Upper lobe of left lung (tissue), 6 donors: ENCODE results near the gene GTSE1. TPM values are rescaled to one million over a fixed set of nuclear protein-coding genes. Genes with fewer than 3 reads are reported as not detected.
A peak's percentile ranks its signal among the peaks of the same experiment; 100 is the strongest.

Experiments
- ATAC-seq, 2 donors: fragments of 200-7000 bp; cut with Tn5 transposase; one replicate each; pipeline ENCODE4 v1.9.1; 2022; ENCODE audit warnings: mild to moderate bottlenecking in 2 of 2, moderate library complexity in 2 of 2; ENCODE audit not compliant: low FRiP score in 2 of 2
- DNase-seq, 2 donors: peaks; one replicate each; pipeline ENCODE4 v3.0.0-alpha.2; 2019 to 2020
- H3K27ac ChIP-seq, 4 donors: fragments of 200-600 bp; sonication (generic); one replicate each; pipeline ENCODE4 v1.5.1; 2016 to 2019
- H3K27me3 ChIP-seq, 4 donors: fragments of 200-600 bp; sonication (generic); one replicate each; pipeline ENCODE4 v1.5.1; 2017 to 2019
- H3K36me3 ChIP-seq, 4 donors: fragments of 200-600 bp; sonication (generic); one replicate each; pipeline ENCODE4 v1.5.1; 2016 to 2019
- H3K4me1 ChIP-seq, 4 donors: fragments of 200-600 bp; sonication (generic); one replicate each; pipeline ENCODE4 v1.5.1; 2018 to 2019
- H3K4me3 ChIP-seq, 4 donors: fragments of 200-600 bp; sonication (generic); one replicate each; pipeline ENCODE4 v1.5.1; 2017 to 2019; ENCODE audit warnings: mild to moderate bottlenecking in 2 of 4, moderate library complexity in 1 of 4
- H3K9me3 ChIP-seq, 4 donors: fragments of 200-600 bp; sonication (generic); one replicate each; pipeline ENCODE4 v1.5.1; 2018 to 2019
- EP300 ChIP-seq, 4 donors: sonication (generic); formaldehyde crosslinking; IDR thresholded peaks; one replicate each; pipeline ENCODE4 v1.5.1; 2017; ENCODE audit warnings: antibody characterized with exemption in 4 of 4, control low read depth in 2 of 4
- POLR2A ChIP-seq, 4 donors: fragments of 450-650 bp; IDR thresholded peaks; one replicate each; pipeline ENCODE4 v1.5.1; 2016 to 2017; ENCODE audit warnings: antibody characterized with exemption in 4 of 4, mild to moderate bottlenecking in 2 of 4
- POLR2AphosphoS5 ChIP-seq, 2 donors: sonication (generic); formaldehyde crosslinking; IDR thresholded peaks; one replicate each; pipeline ENCODE4 v1.5.1; 2017; ENCODE audit warnings: antibody characterized with exemption in 2 of 2
- WGBS, 2 donors: methylation state at CpG; one replicate each; pipeline ENCODE4 v1.1.5; 2017 to 2018; 5-methylcytosine and 5-hydroxymethylcytosine counted together
- total RNA-seq, 6 donors: library from RNA; depleted of rRNA in 4 of 6; stranded (reverse); fragments of >200 nt in 4 of 6; gene quantifications; one replicate each; pipeline versions ENCODE4 v1.1.0 to v1.2.1, GENCODE V29; 2016 to 2021
- TF ChIP-seq, protein P1 (sequence below), 6 experiments: fragments of 450-650 bp in 4 of 6; fragments of 200-600 bp in 2 of 6; sonication (generic) in 2 of 6; IDR thresholded peaks; one replicate each; pipeline ENCODE4 v1.5.1; 2016 to 2019; ENCODE audit warnings: antibody characterized with exemption in 6 of 6
- donor health status: DM: no; HTN: no; CAD: no; lungs with moderate emphysema.
- donor health status: DM: no; HTN: yes; CAD: no; lungs with severe emphysema.

Gene GTSE1
- total RNA-seq, 6 donors from 2014 or later: 0.30 to 4.4 (median 1.4) TPM; not detected in 1

DNA sequence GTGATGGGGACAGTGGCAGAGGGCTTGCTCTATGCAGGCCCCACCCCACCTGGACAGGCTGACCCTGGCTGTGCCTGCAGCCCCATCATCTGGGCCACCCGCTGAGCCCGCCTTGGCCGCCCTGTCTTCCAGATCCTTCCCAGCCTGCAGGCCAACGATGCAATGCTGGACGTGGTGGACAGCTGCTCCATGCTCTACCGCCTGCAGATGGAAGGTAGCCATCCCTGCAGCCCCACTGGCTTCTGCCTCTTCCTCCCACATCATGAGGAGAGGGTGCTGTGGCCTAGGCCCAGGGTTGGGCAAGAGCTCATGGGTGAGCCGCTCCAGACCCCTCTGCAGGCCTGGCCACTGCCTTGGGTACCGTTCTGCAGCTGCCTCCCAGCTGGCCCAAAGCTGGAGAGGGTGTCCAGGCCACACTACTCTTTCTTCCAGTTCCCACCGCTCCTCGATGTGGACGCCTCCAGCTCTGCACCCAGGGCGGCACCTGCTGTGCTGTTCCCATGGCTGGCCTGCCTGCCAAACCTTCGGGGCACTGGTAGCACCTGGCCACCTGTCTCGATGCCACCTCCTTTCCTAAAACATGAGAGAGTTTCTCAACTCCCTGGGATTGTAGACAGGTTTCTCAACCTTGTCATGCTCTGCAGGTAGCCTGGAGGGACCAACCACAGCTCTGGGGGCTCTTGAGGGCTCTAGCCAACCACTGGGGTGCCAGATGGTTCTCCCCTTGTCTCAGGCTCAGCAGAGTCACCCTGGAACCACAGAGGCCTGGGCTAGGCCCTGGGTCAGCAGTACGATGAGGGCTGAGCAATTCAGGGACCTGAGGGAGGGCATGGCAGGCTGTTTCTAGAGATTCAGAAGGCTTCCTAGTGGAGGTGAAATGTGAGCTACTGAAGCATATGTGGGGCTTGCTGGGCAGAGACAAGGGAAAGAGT is 9.5 kb upstream of the GTSE1 start:
- Histone ChIP-seq H3K4me3 (peak overlapping the region in 3 of 4 donors; percentile 19 to 40 (median 21)), H3K36me3 (peaks cover 6 to 91% (median 64%) of the 10 kb centered on the region in 4 donors), H3K27ac (peak overlapping the region; percentile 69 to 87 (median 76)), H3K27me3 (no peaks in the 10 kb centered on the region), H3K9me3 (no peaks in the 10 kb centered on the region), H3K4me1 (peaks cover 12 to 22% (median 18%) of the 10 kb centered on the region in 4 donors)
- TF ChIP-seq, protein P1, sequence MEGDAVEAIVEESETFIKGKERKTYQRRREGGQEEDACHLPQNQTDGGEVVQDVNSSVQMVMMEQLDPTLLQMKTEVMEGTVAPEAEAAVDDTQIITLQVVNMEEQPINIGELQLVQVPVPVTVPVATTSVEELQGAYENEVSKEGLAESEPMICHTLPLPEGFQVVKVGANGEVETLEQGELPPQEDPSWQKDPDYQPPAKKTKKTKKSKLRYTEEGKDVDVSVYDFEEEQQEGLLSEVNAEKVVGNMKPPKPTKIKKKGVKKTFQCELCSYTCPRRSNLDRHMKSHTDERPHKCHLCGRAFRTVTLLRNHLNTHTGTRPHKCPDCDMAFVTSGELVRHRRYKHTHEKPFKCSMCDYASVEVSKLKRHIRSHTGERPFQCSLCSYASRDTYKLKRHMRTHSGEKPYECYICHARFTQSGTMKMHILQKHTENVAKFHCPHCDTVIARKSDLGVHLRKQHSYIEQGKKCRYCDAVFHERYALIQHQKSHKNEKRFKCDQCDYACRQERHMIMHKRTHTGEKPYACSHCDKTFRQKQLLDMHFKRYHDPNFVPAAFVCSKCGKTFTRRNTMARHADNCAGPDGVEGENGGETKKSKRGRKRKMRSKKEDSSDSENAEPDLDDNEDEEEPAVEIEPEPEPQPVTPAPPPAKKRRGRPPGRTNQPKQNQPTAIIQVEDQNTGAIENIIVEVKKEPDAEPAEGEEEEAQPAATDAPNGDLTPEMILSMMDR (IDR thresholded peaks at IDR 0.05): no peak
- TF ChIP-seq POLR2A (IDR thresholded peaks at IDR 0.05) (no peak), EP300 (IDR thresholded peaks at IDR 0.05) (no peak), POLR2AphosphoS5 (IDR thresholded peaks at IDR 0.05) (no peak)
- ATAC-seq: no peak
- 85 to 93% methylated on average over 13 to 15 of the region's 15 CpGs for WGBS, 2 donors
- DNase-seq: no peak

DNA sequence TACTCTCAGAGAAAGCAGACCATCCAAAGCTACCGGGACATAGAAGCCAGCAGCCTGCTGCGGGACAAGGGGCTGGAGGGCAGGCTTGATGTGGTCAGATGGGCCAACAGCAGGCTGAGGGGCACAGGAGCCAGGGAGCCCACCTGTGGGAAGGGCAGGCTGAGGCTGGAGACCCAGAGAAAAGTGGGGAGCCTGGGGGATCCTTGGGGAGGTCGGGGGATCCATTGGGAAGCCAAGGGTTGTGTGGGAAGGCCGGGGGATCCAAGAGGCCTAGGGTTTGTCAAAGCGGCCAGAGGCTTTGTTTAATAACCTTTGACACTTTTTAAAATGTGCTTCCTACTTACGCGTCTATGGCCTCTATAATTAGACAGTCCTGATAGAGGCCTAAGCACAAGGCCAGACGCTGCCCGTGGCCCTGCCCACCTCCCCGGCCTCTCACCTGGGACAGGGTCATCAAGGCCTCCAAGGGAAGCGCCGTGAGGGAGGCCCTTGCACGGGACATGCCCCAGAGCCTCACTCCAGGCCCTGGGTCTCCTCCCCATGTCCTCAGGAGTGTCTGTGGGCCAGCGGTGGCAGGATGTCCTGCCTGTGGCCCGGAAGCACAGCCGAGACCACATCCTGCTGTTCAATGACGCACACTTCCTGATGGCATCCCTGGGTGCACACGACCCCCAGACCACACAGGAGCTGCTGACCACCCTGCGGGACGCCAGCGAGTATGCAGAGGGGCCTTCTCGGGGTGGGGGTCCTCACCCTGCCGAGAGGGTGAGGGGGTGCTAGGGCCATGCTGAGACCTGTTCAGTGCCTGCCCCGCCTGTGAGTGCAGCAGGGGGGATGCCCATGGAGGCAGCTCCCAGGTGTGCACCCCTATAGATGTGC is 8.6 kb upstream of the GTSE1 start:
- WGBS, 2 donors: 51 to 59% methylated on average over 13 to 21 of the region's 24 CpGs

DNA sequence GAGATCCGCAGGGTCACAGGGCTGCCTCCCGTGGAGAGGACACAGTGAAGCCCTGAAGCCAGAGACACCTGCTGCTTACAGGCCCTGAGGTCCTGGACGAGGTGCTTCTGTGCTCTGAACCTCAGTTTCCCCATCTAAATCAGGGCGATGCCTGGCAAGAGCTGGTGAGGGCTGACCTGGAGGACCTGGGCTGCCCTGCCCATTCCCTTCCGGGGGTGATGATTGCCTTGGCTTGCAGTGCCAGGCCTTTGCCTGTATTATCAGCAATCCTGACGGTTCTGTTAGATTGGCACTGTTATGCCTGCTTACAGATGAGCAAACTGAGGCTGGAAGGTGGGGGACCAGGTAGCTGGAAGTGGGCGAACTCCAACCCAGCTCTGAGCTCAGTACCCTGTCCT is 7.8 kb upstream of the GTSE1 start:
- Histone ChIP-seq H3K27ac (peak overlapping the region; percentile 69 to 87 (median 76)), H3K4me3 (no peak overlapping the region), H3K4me1 (peaks cover 14 to 23% (median 18%) of the 10 kb centered on the region in 4 donors), H3K9me3 (no peaks in the 10 kb centered on the region), H3K27me3 (no peaks in the 10 kb centered on the region), H3K36me3 (peaks cover 8 to 86% (median 58%) of the 10 kb centered on the region in 4 donors)
- no peak for TF ChIP-seq POLR2A (IDR thresholded peaks at IDR 0.05)
- no peak for TF ChIP-seq EP300 (IDR thresholded peaks at IDR 0.05)
- no peak for TF ChIP-seq POLR2AphosphoS5 (IDR thresholded peaks at IDR 0.05)
- TF ChIP-seq, protein P1 (IDR thresholded peaks at IDR 0.05): no peak
- 67 to 88% methylated on average over 1 to 7 of the region's 7 CpGs for WGBS, 2 donors
- ATAC-seq (no peak), DNase-seq (no peak)

More for the DNA sequence above, 8.6 kb upstream of the GTSE1 start:
- peaks cover 12 to 22% (median 18%) of the 10 kb centered on the region in 4 donors for H3K4me1 ChIP-seq
- ATAC-seq (peak; percentile 57 to 75), DNase-seq (peak; percentile 60 to 79)
- no peaks in the 10 kb centered on the region for H3K27me3 ChIP-seq
- no peaks in the 10 kb centered on the region for H3K9me3 ChIP-seq
- TF ChIP-seq POLR2A (IDR thresholded peaks at IDR 0.05) (no peak), POLR2AphosphoS5 (IDR thresholded peaks at IDR 0.05) (peak; percentile 45 to 83)
- peak overlapping the region; percentile 69 to 87 (median 76) for H3K27ac ChIP-seq
- H3K4me3 ChIP-seq: peak overlapping the region in 3 of 4 donors; percentile 19 to 40 (median 21)
- peaks cover 8 to 90% (median 62%) of the 10 kb centered on the region in 4 donors for H3K36me3 ChIP-seq

DNA sequence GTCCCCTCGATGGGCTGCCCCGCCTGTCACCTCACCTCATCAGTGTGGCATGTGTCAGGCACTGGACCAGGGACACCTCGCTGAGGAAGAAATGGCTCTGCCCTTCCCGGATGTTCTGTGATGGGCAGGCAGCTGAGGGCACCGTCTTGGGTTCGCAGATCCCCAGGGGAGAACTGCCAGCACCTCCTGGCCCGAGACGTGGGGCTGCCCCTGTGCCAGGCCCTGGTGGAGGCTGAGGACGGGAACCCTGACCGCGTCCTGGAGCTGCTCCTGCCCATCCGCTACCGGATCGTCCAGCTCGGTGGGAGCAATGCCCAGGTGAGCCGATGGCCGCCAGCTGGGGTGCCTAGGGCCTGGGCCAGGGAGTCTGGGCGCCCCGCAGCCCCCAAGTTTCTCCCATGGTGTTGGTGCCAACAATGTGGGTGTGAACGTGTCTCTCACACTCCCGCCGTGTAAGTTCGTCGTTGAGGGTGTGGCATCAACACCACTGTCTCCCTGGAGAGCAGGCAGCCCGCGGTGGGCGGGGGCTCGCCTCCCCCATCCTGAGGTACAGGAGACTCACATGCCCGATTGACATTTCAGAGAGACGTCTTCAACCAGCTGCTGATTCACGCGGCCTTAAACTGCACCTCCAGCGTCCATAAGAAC is 7.3 kb upstream of the GTSE1 start:
- Histone ChIP-seq H3K27ac (peak overlapping the region in 3 of 4 donors; percentile 69 to 80 (median 71)), H3K9me3 (no peaks in the 10 kb centered on the region), H3K36me3 (peaks cover 8 to 81% (median 54%) of the 10 kb centered on the region in 4 donors), H3K4me3 (no peak overlapping the region), H3K27me3 (no peaks in the 10 kb centered on the region), H3K4me1 (peaks cover 15 to 24% (median 18%) of the 10 kb centered on the region in 4 donors)
- peak in 1 of 2 donors; percentile 80 for DNase-seq
- no peak for ATAC-seq
- 92 to 94% methylated on average over 9 to 32 of the region's 33 CpGs for WGBS, 2 donors
- no peak for TF ChIP-seq POLR2AphosphoS5 (IDR thresholded peaks at IDR 0.05)
- TF ChIP-seq EP300 (IDR thresholded peaks at IDR 0.05): no peak
- no peak for TF ChIP-seq POLR2A (IDR thresholded peaks at IDR 0.05)
- TF ChIP-seq, protein P1 (IDR thresholded peaks at IDR 0.05): no peak
